GM19438 (cell line): ENCODE data around the gene LRCOL1.

Experiments used
- ATAC-seq: cut with Tn5 transposase; IDR thresholded peaks from one replicate; pipeline ENCODE4 v1.9.1; 2021; ENCODE audit warnings: low read depth; ENCODE audit not compliant: unreplicated experiment

The LRCOL1 gene

DNA sequence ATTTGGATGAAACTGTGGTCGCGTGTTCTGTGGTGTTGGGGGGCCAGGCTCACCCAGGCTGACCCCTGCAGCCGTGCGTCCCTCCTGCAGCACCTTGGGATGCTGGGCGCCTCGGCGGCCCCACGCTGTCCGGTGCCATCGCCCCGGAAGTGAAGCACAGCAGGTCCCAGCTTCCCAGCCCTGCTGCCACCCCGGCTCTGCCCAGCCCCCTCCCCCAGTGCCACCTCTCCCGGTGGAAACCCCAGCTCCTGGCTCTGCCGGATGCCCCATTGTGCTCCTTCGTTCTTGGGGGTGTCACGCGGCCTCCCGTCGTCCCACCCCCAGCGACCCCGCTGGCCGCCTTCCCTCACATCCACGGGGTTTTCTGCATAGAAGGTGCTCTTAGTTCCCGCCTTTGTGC lies 25.2 kb downstream of the LRCOL1 start:
- no peak for ATAC-seq

DNA sequence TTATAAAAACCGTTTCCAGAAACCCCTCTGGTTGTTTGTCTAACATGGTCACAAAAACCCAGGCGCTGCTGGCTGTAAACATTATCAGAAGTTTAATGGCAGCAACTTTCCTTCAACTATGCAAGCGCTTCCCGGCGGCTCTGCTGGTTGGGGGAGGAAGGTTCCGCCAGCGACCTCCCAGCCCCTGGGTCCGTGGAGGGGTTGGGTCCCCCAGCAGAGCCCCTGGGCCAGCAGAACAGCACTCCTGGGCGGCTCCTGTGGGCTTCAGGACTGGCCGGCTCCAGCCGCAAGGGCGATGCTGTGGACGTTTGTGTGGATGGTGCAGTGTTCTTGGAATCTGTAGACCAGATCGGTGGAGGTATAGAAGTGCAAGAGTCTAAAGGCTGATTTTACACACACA lies 26.0 kb downstream of the LRCOL1 start:
- ATAC-seq, result no peak

DNA sequence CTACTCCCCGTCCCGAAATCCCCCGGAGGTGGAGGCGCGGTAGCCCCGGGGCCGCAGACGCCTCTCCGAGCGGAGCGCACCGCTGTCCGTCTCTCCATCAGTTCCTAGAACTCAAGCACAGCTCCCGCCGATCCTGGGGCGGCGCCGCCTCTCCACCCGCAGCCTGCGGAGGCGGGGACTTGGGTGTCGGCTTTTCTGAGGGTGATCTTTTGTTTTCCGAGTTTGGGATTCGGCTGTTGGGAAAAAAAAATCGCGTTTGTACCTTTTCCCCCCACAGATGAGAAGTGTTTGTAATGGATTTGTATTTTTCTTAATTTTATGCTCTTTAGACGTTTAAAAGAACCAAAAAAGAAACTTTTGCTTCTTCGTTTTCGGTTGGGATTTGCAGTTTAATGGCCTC lies 26.6 kb downstream of the LRCOL1 start:
- no peak for ATAC-seq

DNA sequence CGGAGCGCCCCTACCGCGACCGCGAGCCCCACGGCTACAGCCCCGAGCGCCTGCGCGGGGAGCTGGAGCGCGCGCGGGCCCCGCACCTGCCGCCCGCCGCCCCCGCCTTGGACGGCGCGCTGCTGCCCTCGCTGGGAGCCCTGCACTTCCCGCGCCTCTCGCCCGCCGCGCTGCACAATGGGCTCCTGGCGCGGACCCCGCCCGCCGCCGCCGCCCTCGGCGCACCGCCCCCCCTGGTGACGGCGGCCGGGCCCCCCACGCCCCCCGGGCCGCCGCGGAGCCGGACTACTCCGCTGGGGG lies 27.0 kb downstream of the LRCOL1 start:
- no peak for ATAC-seq

DNA sequence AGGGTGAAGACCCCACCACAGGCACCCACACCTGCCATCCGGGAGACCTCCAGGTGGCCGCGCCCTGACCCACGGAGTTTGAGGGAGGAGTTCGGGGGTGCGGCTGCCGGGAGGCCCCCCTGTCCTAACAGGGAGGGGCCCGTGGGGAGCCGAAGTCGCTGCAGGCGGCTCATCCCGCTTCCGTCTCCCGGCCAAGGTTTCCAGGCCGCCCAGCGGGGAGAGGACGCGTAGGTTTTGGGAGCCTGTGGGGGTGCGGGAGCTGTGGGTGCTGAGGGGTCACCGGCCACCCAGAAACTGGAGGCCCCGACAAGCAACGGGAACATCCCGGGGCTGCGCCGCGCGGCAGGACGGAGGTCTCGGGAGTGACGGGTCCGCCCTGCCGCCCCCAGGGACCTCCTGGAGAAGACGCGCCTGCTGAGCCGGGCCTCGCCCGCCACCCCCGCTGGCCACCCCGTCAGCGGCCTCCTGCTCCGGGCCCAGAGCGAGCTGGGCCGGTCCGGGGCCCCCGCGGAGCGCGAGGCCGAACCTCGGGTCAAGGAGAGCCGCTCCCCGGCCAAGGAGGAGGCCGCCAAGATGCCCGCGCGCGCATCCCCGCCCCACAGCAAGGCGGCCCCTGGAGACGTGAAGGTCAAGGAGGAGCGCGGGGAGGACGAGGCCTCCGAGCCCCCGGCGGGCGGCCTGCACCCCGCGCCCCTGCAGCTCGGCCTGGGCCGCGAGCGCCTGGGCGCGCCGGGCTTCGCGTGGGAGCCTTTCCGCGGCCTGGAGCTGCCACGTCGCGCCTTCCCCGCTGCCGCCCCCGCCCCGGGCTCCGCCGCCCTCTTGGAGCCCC lies 27.6 kb downstream of the LRCOL1 start:
- ATAC-seq, result no peak

DNA sequence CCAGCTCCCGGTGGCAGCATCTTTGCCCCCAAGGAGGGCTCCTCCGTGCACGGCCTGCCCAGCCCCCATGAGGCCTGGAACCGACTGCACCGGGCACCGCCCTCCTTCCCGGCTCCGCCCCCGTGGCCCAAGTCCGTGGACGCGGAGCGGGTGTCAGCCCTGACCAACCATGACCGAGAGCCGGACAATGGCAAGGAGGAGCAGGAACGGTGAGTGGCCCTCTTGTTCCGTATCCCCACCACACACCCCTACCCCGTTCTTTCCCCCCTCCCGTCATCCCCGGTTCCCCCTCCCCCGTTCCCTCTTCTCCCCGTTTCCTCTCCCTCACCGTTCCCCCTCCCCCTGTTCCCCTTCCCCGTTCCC lies 28.3 kb downstream of the LRCOL1 start:
- no peak for ATAC-seq

DNA sequence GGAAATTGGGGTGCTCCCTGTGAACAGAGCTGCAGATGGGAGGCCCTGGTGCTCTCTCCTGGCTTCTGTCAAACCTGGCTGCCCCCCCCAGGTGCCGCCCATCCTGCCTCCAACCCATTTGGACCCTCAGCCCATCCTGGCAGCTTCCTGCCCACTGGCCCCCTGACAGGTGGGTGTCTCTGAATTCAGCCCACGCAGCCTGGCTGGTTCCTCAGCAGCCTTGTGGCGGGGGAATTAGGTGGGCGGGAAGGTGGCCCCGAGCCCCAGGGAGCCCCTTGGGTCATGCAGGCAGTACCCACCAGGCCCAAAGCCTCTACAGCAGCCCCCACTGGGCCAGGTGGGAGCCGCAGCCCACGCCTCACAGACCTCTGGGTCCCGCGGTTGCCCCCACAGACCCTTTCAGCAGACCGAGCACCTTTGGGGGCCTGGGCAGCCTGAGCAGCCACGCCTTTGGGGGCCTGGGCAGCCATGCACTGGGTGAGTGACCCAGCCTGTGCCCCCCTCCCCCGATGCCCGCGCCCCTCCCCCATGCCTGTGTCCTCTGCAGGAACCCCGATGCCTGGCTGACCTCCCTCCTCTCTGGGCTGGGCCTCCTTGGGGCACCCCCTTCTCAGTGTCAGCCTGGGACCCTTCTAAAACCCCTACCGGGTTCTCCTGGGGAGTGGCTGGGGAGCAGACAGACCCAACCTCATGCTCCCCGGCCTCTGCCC lies 28.9 kb downstream of the LRCOL1 start:
- ATAC-seq, result no peak

DNA sequence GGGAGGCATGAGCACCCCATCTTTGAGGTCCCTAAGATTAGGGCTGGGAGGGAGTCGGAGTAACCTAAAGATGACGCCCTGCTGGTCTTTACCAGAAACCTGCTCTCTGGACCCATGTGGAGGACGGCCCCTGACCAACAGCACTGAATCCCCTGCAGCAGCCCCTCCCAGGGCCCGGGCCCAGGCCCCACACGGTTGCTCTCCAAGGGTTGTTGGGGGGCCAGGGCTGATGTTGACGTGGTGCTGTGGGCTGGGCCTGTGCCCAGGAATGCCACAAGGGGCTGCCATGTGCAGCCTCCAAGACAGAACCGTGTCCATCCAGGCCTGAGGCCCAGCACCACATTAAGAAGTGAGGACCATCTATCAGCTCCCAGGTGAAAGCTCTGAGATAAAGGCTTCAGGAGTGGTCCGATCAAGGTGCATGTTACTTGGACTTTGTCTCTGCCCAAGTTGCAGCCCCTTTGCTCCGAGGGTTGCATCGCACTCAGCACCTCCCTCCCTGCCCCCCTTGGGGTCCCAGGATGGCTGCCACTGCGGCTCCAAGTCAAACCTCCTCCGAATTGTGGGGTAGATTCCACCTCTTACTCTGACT lies 29.6 kb downstream of the LRCOL1 start:
- no peak for ATAC-seq

DNA sequence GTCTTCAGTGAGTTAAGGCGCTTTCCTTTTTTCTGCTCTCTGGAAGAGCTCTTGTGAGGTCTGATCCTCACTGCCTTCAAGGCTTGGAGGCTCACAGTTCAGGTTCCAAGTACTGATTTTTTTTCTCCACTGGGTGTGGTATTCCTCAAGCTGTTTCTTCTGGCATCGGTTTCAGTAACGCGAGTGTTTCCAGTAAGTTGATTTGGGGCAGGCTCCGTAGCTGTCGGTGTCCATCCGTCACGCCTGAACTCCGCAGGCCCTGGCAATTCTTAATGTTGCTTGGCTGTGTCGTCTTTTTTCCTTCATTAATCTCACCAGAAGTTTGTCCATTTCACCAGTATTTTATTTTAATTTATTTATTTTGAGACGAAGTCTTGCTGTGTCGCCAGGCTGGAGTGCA lies 30.6 kb downstream of the LRCOL1 start:
- no peak for ATAC-seq

DNA sequence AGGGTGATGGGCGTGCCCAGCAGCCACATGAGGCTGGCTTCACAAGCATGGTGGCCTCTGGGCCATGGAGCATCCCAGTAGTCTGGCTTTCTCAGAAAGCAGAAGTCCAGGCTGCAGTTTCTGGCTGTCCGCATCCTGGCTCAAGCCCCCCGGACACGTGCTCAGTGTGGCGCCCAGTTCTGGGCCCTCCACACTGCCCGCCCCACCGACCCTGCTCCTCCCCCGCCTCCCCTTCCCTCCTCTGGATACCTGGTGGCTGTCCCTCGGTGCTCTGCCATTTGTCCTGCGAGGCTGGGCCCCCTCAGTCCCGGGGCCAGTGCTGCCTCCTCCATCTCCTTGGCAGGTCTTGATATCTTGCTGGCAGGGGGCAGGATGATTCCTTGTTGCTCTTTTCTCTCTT lies 31.6 kb downstream of the LRCOL1 start:
- no peak for ATAC-seq

DNA sequence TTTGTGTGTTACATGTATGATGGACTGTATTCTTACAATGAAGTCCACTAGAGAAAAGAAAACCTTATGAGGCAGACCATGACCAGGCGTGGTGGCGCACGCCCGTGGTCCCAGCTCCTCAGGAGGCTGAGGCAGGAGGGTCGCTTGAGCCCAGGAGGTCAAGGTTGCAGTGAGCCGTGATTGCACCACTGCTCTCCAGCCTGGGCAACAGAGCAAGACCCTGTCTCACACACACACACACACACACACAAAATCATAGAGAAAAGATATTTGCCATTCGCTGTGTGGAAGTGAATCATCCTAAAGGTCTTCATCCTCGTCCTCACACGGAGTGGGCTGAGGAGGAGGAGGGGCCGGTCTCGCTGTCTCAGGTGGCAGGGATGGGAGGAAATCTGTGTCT lies 32.3 kb downstream of the LRCOL1 start:
- ATAC-seq, result no peak

DNA sequence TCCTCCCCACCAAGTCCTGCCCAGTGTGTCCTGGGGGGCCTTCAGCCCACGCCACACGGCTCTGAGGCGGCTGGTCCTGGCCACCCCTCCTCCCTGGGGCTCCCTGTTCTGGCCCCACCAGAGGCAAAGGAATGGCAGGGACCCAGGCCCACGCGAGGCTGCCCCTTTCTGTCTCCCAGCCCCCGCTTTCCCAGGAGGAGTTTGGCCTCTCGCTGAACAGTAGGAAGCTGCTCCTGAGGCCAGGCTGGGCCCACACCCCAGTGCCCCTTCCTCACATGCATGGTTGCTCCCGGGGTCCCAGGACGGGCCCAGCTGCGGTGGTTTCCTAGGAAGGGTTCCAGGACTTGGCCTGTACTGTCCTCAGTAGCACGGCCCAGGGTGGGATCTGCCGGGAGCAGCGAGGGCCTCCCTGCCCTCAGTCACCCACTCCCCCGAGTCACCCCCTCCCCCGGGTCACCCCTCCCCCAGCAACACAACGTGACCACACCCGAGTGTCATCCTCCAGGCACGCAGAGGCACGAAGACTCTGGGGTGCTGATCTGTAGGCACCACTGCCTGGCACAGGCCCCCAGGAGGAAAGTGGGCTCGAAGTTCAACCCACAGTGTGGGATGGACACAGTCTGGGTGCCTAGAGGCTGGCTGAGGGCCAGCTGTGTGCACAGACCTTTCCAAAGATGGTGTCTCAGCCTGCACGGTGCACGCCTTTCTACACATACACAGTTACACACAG lies 33.0 kb downstream of the LRCOL1 start:
- no peak for ATAC-seq

DNA sequence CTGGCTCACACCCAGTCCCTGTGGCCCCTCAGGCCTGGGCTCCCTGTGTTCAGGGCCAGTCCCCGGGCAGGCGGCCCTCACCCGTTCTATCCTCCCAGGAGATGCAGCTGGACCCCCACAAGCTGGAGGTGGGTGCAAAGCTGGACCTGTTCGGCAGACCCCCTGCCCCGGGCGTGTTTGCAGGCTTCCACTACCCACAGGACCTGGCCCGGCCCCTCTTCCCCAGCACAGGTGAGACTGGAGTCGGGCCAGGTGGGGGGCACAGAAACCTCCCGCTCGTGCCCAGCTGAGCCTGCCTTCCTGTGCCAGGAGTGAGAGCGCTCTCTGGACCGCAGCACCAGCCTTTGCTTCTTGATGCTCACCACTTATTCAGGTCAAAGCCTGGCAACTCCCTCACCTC lies 33.7 kb downstream of the LRCOL1 start:
- ATAC-seq, result no peak

DNA sequence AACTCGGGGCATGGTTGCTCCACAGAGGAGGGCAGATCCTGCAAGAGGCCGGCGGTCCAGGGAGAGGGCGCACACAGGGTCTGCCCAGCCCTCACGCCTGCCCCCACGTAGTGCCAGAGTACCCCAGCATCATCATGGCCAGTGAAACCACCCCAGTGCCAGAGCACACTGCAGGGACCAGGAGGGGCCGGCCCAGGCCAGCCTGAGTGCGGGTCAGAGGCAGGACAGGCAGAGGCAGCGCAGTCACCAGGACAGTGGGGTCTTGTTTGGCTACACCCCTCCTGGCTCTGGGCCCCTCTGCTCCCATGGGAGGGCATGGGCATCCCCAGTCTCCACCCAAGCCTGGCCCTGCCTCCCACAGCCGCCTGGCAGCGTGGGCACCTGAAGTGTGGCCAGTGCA lies 34.7 kb downstream of the LRCOL1 start:
- ATAC-seq, result no peak

DNA sequence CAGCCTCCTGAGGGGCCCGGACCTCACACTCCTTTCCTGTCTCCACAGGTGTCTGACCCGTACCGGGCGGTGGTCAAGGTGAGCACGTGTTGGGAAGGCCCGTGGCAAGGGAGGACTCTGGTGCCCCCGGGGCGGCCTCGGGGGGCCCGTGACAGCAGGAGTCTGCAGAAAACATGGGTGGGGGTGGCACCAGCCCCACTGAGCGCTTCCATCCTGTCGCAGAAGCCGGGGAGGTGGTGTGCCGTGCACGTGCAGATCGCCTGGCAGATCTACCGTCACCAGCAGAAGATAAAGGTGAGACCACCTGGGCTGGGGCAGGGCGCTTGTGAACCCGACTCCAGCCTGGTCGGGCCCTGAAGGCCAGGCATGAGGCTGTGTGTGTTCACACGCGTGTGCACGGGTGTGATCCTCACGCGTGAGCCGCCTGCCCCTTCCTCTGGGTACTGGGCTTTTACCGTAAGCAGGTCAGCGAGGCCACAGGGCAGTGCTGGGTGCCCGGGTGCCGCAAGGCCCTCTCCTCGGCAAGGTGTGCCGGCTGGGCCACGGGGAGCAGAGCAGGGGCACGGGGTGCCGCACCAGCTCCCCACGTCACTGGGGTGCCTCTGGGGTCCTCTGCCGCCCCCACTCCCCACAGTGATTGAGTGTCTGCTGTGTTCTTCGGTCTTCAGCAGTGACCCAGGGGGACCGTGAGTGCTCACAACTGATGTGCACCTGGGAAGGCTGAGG lies 35.9 kb downstream of the LRCOL1 start:
- no peak for ATAC-seq

DNA sequence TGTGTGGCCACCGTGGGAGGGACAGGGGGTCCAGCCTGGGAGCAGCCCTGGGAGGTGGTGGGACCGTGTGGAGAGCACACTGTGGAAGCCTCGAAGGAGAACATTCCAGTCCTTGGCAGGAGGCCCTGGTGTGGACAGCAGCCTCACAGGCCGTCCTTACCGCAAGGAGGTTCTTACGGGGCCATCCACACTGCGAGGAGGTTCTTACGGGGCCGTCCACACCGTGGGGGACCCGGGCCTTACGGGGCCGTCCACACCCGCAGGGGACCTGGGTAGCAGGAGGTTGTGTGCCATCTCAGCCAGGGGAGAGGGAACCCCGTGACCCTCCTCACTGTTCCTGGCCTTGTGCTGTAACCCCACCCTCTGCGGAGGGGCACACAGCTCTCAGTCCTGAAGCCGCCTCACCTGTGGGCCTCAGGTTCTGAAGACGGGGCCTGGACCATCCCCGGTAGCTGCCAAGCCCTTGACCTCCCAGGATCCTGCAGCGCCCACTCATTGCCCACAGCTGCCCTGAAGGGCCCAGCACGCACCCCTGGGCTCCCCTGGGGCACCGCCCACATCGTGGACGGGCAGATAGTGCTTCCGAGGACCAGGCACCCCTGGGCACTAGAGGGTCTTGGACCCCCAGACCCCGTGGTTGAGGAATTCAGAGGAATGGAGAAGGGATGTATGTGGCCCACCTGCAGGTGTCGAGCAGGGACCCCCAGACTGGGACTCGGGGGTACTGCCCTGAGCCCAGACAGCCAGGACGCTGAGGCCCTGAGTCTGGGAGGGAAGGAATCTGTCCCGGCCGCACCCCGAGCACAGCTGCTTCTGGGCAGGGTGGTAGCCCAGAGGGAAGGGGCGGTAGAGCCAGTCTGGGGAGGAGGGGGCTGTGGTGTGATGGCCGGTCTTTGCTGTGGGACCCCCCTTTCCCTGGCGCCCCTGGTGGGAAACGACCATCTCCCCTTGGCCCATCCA lies 37.3 kb downstream of the LRCOL1 start:
- no peak for ATAC-seq

DNA sequence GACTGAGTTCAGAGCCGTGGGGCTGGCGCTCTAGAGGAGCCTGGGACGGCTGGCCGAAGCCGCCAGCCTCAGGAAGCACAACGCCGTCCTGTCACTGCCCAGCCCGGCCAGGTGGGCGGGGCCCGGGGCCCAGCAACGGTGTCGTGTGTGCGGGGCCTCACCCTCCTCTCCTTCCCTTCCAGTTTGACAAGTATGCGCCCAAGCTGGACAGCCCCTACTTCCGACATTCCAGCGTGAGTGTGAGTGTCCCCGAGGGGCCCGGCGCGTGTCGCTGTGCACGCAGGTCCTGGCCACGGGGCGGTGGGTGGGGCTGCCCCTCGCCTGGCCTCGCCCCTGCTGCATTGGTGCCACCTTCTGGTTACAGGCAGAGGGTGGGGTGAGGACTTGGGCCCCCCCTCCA lies 38.3 kb downstream of the LRCOL1 start:
- ATAC-seq, result no peak

DNA sequence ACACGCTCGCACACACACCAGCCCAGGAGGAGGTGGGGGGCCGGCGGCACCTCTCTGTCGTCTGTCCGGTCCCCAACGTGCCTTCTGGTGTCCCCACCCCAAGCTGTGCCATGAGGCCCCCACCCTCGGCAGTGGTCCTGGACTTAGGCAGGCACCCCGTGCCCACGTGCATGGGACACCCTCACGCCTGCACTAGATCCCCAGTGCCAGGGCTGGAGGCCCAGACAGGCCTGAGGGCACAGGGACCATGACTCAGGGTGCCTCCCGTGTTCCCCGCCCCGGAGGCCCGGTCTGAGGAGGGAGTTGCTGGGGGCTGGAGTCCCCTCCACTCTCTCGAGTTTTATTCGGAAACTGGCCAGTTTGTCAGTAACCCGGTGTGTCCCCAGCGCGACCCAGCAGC lies 38.8 kb downstream of the LRCOL1 start:
- ATAC-seq, result no peak

DNA sequence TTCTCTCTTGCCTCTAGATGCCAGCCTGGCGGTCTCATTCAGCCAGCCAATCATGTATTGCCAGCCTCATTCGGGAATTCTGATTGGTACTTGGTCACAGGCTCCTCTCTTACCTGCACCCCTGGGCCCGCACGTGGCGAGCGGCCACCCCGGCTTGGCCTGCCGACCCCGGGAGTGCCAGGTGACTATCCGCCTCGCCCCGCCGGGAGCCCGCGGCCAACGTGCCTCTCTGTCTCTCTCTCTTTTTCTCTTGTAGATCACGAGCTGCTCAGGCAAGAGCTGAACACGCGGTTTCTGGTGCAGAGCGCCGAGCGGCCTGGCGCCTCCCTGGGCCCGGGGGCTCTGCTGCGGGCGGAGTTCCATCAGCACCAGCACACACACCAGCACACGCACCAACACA lies 39.3 kb downstream of the LRCOL1 start:
- ATAC-seq, result no peak

DNA sequence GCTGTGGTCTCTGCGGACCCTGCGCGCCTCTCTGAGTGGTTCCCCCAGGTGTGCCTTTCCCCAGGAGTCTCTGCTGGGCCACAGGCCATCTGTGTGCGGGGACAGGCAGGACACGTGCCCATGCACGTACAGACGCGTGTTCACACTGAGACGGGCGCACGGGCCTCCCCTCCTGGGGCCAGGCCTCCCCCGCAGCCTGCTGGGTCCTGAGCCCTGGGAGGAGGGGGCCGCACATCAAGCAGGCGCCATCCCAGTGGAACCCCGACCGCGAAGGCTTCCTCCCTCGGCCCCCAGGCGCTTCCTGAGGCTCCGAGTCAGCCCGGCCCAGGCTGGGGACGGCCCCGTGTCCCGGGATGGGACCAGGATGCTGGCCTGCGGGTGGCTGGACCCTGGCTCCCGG lies 39.7 kb downstream of the LRCOL1 start:
- no peak for ATAC-seq
